ENCODE measurements around the gene EXD3.
"Not testable (repeated sequence)": the region's sequence is repeated elsewhere in the genome, so short reads cannot be mapped to it uniquely, and the experiment has no call there.

EXD3 gene

DNA sequence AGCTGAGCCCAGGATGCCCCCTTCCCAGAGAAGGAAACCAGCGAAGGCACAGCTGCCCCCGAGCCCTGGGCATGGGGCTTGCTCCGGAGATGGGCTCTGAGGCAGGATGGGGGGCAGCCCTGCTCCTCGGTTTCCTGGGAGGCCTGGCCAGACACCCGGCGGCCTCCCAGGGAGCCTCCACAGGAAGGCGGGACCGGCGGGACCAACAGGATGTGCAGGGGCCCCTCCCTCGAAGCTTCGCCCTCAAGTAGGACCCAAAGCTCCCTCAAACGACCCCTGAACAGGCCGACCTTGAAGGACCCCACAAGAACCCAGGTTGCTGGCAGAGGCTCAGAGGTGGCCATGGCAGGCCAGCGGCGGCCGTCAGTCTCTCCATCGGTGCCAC lies 11.7 kb downstream of the EXD3 start:
- DNase-seq (ENCODE audit: low read depth, low spot score), result no peak

DNA sequence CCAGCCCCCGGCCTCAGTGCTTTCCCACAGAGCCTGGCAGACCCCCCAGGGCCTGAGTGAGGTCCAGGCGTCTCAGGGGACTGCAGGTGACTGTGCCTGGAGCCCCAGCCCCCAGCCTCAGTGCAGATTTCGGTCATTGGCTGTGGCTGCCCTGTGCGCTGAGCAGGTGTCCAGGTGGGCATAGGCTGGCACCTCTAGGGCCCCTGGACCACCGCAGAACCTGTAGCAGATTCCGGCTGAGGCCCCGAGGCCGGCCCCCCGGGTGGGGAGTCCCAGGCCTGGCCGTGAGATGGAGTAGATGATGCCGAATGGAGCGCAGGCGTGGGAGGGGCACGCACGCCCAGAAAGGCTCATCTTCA lies 12.1 kb downstream of the EXD3 start:
- DNase-seq (ENCODE audit: low read depth, low spot score), result no peak

DNA sequence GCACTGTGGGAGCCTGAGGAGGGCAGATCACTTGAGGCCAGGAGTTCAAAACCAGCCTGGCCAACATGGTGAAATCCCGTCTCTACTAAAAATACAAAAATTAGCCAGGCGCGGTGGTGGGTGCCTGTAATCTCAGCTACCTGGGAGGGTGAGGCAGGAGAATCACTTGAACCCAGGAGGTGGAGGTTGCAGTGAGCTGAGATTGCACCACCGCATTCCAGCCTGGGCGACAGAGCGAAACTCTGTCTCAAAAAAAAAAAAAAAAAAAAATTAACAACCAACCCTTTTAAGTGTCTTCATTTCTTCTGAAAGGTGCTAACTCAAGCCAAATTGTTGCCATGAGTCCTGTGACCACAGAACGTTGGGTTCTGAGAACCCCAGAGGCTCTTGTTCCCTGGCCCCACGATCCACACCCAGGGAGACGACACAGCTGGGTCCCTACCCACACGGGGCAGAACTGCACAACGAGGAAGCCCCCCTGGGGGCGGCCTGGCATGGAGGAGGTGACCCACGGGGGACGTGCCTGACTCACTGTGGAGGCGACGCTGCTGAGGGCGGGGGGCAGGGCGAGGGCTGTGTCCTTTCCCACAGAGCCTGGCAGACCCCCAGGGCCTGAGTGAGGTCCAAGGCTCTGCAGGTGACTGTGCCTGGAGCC lies 12.6 kb downstream of the EXD3 start:
- not testable (repeated sequence) for DNase-seq (ENCODE audit: low read depth, low spot score)

DNA sequence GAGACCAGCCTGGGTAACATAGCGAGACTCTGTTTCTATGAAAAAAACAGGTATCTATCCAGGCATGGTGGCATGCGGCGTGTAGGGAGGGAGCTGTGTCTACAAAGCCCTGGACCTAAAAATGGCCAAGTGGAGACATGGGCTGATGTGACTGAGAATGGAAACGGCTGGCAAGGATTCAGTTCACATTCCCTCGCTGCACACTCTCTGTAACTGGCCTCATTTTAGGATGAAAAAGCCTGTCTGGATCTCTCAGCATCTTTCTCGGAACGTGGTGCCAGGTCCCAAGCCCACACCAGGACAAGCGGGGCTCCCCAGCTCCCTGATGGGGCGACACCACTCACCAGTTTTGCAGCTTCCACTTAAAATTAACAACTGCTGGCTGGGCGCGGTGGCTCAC lies 13.4 kb downstream of the EXD3 start:
- no peak for DNase-seq (ENCODE audit: low read depth, low spot score)

DNA sequence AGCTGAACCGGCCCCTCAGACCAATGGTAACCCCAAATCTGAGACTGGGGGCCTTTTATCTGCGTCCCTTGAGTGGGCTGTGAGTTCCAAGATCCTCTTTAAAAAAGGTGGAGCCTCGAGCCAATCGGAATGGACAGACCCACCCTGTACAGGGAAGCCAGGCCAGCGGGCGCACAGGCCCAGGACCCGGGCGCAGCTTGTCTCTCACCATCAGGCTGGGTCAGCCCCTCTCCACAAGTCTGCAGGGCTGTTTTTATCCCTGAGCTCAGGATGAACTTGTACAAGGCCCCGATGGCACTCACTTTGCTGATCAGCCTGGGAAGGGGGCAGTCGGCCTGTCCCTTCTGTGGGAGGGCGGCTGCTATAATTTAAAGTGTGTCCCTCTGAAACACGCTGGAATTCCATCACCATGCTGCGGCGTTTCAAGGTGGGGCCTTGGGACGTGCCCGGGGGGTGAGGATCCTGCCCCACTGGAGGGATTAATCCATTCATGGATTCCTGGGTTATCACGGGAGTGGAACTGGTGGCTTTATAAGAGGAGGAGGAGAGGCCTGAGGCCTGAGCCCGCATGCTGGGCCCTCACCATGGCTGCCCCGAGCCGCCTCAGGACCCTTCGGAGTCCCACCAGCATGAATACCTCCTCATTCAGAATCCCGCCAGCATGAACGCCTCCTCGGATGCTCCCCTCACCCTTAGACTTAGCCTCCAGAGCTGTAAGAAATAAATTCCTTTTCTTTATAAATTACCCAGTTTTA lies 14.1 kb downstream of the EXD3 start:
- no peak for DNase-seq (ENCODE audit: low read depth, low spot score)

DNA sequence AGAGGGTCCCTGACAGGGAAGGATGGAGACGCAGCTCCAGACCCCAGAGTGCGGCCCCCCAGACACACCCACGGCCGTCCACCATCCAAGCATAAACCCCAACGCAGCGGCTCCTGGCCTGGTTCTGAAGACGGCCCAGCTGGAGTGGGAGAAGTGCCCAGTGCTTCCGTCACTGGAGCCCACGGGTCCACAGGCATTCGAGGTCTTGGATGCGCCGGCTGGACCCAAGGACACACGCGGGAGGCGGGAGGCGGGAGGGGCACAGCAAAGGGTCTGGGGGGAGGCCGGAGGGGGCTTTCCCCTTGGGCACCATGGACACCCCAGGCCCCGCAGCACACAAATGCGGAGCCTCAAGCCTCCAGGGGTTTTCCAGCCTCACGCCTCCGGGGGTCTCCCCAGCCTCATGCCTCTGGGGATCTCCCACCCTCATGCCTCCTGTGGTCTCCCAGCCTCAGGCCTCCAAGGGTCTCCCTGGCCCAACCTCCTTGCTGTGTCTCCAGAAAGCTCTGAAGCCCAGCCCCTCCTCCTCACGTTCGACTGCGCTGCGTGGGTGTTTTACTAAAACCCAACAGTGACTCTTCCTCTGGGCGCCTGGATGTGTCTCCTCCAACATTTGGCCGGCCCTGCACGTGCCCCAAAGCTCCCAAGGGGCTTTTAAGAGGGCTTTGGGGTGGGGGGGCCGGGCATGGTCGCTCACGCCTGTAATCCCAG lies 15.2 kb downstream of the EXD3 start:
- DNase-seq (ENCODE audit: low read depth, low spot score), result no peak

DNA sequence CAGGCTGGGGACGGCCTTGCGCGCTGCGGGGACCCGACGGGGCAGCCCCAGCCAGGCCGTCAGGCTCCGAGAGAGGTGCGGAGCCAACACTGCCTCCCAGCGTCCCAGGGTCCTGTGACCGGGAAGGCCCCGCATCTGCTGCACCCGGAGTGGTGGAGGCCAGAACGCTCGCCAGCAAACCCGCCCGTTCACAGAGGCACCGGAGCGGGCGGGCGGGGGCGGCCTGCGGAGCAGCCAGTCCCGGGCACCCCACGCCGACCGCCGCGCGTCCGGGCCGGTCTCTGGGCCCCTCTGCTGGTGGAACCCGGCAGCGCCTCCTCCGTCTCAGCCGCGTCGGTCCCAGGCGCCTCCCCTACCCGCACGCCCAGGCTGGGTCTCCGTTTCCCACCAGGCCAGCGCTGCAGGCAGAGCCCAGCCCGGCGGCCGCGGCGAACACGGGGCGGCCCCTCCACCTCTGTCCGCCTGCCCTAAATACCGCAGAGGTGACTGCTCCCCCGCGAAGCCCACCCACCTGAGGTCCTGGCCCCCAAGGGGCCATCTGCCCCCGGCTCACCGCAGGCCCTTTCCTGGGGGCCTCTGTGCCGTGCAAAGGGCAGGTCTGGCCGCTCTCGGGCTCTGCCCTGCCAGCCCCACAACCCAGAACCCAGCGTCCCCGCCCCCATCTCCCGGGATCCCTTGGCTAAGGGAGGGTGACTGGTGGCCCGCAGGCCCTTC lies 15.9 kb downstream of the EXD3 start:
- DNase-seq (ENCODE audit: low read depth, low spot score), result no peak

DNA sequence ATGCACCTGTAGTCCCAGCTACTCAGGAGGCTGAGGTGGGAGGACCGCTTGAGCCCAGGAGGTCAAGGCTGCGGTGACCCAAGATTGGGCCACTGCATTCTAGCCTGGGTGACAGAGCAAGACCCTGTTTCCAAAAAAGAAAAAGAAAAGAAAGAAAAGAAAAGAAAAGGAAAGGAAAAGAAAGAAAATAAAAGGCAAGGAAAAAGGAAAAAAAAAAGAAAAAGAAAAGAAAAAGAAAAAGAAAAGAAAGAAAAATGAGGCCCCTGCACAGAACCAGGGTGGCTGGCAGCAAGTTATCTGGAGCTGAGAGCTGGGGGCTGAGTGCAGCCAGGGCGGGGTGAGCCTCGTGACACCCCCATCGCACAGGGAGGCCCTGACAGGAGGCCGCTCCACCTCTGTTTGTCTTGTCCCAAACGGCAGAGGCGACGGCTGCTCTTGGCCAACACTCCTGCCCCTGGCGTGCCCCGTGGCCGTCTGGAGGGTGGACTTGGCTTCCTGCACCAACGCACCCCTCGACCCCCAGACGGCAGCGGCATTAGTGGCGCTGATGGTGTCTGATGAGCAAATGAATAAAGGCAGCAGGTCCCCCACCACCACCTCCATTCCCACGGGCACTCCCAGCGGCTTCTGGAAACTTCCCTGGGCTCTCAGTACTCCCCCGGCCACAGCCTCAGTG lies 16.7 kb downstream of the EXD3 start:
- DNase-seq (ENCODE audit: low read depth, low spot score), result no peak

DNA sequence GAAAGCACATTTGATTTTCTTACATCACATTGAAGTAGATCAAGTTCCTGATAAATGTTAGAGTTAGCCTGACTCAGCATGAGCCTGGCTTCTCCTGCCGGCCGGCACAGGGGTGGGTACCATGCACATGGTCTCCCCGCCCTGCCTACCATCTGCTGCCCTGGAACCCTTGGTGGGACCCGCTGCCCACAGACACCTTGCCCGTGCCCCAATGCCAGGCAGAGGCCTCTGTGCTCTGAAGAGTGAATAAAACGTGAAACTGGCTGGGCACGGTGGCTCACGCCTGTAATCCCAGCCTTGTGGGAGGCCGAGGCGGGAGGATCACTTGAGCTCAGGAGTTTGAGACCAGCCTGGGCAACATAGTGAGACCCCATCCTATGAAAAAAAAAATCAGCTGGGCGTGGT lies 17.3 kb downstream of the EXD3 start:
- no peak for DNase-seq (ENCODE audit: low read depth, low spot score)

DNA sequence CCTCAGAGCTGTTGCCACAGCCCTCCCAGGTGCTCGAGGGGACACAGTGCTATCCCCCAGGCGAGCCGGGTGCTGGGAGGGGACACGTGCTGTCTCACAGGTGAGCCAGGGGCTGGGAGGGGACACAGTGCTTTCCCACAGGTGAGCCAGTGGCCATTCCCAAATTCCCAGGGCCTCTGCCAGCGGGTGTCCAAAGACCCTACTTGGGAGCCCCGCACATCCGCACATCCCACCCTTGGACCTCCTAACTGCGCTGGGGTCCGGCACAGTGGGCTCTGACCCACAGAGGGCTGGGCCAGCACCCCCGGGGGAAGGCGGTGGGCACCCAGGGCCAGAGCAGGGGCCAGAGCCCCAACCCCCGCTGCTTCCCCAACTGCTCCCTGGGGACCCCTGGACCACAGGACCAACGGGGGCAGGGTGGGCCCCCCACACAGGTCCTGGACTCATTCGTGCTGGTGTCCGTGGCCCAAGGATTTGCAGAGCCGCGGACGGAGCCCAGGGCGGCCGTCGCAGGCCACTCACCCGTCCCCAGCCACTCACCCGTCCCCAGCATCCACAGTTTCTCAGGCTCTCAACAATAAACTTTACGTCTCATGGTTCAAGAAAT lies 17.9 kb downstream of the EXD3 start:
- DNase-seq (ENCODE audit: low read depth, low spot score), result no peak

DNA sequence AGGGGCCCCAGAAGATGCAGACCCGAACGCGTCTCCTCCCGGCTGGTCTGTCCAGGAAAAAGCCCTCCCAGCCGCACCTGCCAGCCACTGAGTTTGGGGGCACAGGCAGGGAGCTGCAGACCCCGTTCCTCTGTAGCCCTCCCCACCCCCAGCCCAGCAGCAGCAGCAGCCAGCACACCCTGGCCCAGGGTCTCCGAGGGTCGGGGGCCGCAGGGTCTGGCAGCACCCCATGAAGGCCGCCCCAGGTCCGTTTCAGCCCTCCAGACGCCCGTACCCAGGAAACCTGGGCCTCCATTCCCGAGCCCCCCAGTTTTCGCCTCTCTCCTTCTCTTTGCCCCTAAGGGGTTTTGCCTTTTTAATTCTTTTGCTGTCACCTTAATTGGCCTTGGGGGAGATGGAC lies 19.7 kb downstream of the EXD3 start:
- no peak for DNase-seq (ENCODE audit: low read depth, low spot score)

DNA sequence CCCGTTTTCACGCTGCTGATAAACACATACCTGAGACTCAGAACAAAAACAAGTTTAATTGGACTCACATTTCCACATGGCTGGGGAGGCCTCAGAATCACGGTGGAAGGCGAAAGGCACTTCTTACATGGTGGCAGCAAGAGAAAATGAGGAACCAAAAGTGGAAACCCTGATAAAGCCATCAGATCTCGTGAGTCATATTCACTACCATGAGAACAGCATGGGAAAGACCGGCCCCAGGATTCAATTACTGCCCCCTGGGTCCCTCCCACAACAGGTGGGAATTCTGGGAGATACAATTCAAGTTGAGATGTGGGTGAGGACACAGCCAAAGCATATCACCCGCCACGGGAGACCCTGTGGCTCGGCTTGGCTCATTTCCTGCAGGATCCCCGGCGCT lies 20.2 kb downstream of the EXD3 start:
- no peak for DNase-seq (ENCODE audit: low read depth, low spot score)

DNA sequence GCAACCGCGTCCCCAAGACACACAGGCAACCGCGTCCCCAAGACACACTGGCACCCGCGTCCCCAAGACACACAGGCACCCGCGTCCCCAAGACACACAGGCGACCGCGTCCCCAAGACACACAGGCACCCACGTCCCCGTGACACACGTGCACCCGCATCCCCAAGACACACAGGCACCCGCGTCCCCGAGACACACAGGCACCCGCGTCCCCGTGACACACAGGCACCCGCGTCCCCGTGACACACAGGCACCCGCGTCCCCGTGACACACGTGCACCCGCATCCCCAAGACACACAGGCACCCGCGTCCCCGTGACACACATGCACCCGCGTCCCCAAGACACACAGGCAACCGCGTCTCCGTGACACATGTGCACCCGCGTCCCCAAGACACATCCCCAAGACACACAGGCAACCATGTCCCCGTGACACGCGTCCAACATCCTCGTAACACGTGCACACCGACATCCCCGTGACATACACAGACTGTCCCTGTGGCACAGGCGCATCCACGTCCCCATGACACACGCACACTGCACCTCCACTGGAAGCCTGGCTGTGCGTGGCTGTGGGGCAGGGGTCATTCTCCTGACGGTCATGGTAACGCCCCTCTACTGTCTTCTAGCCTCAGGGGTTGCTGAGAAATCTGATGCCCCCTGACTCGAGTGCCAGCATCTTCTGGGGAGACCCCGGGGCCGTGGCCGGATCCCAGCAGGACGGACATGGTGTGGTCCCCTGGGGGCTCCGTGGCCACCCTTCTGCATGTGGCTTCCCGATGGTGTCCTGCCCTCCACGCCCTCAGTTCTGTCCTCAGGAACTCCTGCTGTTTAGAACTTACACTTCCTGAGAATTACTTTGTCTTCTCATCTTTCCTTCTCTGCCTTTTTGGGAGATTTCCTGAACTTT lies 24.1 kb downstream of the EXD3 start:
- DNase-seq (ENCODE audit: low read depth, low spot score), result no peak

DNA sequence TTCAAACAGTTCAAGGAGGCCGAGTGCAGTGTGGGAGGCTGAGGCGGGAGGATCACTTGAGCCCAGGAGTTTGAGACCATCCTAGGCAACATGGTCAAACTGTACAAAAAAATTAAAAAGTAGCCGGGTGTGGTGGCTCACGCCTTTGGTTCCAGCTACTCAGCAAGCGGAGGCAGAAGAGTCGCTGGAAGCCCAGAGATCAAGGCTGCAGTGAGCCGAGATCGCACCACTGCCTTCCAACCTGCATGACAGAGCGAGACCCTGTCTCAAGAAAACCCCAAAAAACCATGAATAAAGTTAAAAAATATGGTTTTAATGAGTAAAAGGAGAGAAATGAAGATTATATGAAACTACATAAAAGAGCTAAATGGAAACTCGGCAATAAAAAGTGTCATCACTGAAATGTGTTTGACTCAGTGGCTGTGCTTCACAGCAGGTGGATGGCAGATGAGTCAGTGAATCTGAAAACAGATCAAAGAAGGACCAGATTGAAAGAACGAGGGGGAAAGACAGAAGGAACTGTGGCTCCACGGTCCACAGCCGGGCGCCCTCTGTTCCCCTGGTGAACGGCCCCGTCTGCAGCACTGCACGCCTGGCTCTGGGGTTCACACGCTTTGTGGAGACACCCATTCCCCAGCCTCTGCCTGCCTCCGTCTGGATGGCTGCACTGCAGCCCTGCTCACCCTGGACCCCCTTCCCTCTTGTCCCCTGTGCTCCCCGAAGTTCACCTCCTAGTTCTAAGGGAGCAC lies 25.1 kb downstream of the EXD3 start:
- no peak for DNase-seq (ENCODE audit: low read depth, low spot score)

DNA sequence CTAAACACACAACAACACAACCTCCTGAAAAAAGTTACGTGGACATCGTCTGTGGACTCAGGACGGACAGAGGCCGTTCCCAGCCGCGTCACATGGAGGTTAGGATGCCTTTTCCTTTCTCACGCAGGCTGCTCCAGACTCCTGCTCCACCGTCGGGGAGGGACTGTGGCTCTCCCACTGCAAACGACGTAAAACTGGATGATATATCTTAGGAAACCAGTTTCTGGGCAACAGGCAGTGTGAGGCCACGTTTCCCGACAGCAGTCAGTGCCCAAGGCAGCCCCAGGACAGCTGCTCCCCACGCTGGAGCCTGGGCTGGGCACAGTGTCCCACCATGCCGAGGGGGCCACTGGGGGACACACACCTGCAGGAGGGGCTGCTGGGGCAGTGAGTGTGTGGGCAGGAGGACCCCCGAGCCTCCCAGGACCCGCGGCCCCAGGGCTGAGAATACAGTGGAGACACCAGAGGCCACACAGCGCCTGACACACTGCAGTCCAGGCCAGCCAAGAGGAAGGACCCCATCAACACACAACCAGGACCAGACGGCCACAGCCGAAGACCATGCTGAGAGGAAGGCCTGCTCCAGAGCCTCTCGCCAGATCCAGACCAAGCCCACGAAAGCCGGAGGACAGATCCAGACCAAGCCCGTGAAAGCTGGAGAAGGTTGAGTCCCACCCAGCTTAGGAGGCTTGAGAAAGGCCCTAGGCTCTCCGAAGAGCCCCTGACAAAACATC lies 26.2 kb downstream of the EXD3 start:
- DNase-seq (ENCODE audit: low read depth, low spot score), result no peak

DNA sequence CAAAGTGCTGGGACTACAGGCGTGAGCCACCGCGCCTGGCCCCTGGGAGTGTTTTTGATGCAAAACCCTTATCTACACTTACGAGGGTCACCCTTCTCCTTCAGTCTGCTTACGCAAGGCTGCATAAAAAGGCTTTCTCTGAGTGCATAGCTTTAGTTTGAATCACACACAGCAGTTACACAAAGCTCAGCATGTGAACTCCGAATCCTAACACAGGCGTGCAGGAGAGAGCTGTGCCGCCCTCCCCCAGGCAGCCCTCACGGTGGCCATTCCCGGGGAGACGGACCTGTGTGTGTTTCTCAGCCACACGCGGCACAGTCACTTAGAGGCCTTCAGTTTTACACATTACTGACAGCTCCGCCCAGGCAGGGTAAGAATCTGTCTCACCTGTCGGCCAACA lies 26.7 kb downstream of the EXD3 start:
- DNase-seq (ENCODE audit: low read depth, low spot score), result peak; percentile 26

DNA sequence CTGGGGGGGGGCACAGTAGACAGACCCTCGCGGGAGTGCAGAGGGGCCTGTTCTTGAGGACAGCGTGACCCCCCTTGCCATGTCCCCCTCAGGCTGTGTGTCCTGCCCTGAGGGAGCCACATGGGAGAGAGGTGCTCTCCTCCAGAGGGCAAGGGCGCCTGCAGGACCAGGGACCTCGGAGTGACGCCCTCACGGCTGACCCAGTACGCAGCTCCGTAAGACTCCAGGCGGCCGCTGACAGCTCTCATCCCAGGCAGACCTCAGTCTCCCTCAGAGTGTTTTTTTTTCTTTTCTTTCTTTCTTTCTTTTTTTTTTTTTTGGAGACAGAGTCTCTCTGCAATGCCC lies 27.3 kb downstream of the EXD3 start:
- DNase-seq (ENCODE audit: low read depth, low spot score), result no peak

DNA sequence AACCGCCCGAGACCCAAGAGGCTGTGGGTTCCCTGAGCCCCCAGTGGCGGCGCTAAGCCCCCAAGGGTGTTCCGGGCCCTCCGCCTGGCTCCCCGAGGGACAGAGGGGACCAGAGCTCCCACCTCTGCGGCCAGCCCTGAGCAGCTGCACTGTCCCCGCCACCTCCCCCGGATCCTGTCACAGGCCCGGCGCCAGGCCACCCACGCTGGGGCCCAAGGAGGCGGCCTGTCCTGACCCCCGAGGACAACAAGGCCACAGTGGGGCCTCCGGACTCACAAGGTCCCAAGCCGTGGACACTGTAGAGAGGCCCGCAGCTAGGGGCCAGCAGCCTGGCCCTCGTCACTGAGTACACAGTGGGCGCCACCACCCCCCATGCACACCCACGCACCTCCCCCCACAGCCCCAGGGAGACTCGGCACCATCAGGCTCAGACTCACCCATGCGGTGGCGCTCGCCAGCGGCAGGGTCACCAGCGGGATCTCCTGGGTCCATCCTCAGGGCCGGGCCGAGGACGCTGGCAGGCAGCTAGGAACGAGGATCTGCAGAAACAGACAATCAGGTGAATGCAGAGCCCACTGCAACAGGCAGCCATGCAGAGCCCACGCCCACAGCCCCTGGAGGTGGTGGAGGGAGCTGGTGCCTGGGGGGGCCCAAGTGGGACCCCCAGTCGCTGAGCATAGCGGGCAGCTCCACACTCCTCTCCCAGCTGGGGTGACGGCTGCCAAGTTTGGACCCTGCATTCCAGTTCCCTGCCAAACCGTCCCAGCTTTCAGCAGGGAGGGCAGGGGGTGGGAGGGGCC lies 27.9 kb downstream of the EXD3 start:
- DNase-seq (ENCODE audit: low read depth, low spot score), result no peak
